GM12864 (cell line): ENCODE results near the gene CAMSAP1.

ENCODE experiments used
- DNase-seq: peaks from one replicate; pipeline ENCODE4 v3.0.0-alpha.2; 2011; ENCODE audit warnings: low read depth
- H3K4me3 ChIP-seq: 2 replicates; pipeline ENCODE4 v1.5.1; 2011; ENCODE audit warnings: mild to moderate bottlenecking, low read depth, low read length, control low read depth
- TF ChIP-seq, protein P1 (sequence below): IDR thresholded peaks from 2 replicates; pipeline ENCODE4 v1.5.1; 2011; ENCODE audit warnings: low read depth, mild to moderate bottlenecking, moderate library complexity, low read length, control low read depth, inconsistent platforms; ENCODE audit errors: missing control alignments

CAMSAP1 gene

DNA sequence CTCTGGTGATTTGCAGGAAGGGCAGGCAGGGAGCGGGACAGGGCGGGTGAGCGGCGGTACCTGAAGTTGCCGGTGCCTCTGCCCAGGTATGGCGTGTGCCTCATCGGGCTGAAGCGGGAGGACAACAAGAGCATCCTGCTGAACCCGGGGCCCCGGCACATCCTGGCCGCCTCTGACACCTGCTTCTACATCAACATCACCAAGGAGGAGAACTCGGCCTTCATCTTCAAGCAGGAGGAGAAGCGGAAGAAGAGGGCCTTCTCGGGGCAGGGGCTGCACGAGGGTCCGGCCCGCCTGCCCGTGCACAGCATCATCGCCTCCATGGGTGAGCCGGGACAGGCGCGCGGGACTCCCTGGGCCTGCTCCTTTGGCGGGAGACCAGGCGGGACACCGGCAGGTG is 136.6 kb downstream of the CAMSAP1 start:
- no peak overlapping the region for H3K4me3 ChIP-seq
- TF ChIP-seq, protein P1, sequence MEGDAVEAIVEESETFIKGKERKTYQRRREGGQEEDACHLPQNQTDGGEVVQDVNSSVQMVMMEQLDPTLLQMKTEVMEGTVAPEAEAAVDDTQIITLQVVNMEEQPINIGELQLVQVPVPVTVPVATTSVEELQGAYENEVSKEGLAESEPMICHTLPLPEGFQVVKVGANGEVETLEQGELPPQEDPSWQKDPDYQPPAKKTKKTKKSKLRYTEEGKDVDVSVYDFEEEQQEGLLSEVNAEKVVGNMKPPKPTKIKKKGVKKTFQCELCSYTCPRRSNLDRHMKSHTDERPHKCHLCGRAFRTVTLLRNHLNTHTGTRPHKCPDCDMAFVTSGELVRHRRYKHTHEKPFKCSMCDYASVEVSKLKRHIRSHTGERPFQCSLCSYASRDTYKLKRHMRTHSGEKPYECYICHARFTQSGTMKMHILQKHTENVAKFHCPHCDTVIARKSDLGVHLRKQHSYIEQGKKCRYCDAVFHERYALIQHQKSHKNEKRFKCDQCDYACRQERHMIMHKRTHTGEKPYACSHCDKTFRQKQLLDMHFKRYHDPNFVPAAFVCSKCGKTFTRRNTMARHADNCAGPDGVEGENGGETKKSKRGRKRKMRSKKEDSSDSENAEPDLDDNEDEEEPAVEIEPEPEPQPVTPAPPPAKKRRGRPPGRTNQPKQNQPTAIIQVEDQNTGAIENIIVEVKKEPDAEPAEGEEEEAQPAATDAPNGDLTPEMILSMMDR: no peak
- no peak for DNase-seq

DNA sequence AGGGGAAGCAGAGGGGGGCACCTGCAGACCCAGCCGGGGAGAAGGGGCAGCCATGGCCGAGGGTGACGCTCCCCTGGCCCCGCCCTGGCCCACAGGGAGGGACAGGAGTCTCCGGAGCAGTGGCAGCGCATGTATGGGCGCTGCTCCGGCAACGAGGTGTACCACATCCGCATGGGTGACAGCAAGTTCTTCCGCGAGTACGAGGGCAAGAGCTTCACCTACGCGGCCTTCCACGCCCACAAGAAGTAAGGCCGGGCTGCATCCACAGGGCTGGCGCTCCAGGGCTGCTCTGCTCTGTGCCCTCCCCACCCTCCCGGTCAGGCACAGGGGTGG is 137.2 kb downstream of the CAMSAP1 start:
- H3K4me3 ChIP-seq: no peak overlapping the region
- no peak for DNase-seq
- TF ChIP-seq, protein P1: no peak

DNA sequence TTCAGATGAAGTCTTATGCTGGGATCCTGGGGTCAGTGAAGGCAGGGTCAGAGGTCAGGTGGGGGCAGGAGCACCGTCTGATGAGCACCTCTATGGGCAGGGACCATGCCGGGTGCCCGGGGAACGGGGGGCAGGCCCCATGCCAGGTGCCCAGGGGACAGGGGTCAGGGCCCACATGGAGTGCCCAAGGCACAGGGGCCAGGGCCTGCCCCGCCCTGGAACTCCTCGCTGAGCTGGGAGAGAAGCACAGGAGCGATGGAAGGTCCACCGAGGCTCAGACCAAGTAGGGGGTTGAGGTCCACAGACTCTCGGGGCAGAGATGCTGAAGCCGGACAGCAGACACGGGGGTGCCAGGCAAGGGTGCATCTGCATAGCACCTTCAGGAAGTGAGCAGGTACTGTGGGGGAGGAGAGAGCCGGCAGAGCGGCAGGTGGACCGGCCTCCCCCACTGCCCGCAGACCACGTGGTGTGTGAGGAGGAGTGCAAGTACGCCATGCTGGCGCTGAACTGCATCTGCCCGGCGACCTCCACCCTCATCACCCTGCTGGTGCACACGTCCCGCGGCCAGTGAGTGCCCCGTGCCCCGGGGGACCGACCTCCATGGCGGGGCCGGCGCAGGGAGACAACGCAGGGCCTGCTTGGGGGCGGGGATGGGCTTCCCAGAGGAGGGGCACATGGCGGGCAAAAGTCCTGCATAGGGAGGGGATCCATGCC is 137.7 kb downstream of the CAMSAP1 start:
- H3K4me3 ChIP-seq: no peak overlapping the region
- TF ChIP-seq, protein P1: no peak
- DNase-seq: no peak

DNA sequence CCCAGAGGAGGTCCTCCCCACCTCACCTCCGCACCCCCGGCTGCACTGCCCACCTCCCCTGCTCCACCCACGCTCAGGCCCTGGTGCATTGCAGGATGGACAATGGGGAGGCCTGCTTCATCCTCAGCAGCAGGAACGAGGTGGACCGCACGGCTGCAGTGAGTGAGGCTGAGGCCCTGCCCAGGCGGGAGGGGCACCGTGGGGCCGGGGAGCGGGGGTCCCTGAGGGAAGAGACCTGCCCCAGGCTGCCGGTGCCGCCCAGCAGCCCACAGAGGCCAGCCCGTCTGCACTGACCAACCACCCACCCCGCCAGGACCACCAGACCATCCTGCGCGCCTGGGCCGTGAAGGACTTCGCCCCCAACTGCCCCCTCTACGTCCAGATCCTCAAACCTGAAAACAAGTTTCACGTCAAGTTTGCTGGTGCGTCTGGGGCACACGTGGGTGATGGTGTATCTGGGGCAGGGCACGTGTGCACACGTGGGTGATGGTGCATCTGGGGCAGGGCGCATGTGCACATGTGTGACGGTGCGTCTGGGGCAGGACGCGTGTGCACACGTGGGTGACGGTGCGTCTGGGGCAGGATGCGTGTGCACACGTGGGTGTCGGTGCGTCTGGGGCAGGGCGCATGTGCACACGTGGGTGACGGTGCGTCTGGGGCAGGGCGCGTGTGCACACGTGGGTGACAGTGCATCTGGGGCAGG is 138.7 kb downstream of the CAMSAP1 start:
- no peak overlapping the region for H3K4me3 ChIP-seq
- no peak for DNase-seq
- TF ChIP-seq, protein P1: no peak

GRCh38 chr9:135766707-135767106 is 140.6 kb downstream of the CAMSAP1 start:
- DNase-seq: no peak
- H3K4me3 ChIP-seq: no peak overlapping the region
- TF ChIP-seq, protein P1: no peak

DNA sequence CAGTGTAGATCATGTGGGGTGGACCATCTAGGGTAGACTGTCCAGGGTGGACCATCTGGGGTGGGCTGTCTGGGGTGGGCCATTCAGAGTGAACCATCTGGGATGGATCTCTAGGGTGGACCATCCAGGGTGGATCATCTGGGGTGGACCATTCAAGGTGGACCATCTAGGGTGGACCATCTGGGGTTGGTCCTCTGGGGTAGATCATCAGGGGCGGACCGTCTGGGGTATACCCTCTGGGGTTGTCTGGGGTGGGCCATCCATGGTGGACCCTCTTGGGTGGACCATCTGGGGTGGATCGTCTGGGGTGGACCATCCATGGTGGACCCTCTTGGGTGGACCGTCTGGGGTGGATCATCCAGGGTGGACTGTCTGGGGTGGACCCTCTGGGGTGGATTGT is 141.1 kb downstream of the CAMSAP1 start:
- TF ChIP-seq, protein P1: no peak
- H3K4me3 ChIP-seq: no peak overlapping the region
- no peak for DNase-seq

GRCh38 chr9:135765416-135765815 is 141.9 kb downstream of the CAMSAP1 start:
- DNase-seq: no peak
- TF ChIP-seq, protein P1: no peak
- H3K4me3 ChIP-seq: no peak overlapping the region
